ENCODE results near the gene CLEC2L. TPM values are rescaled to one million over a fixed set of nuclear protein-coding genes. Genes with fewer than 3 reads are reported as not detected.

Gene CLEC2L
- total and polyA plus RNA-seq, 2 experiments from 2014 or later: not detected

- ATAC-seq (no peak), DNase-seq (ENCODE audit: low spot score) (no peak)
- Histone ChIP-seq H3K9me2 (ENCODE audit: insufficient read depth) (no peaks in the 10 kb centered on the region), H2AFZ (no peak overlapping the region), H3K27ac (ENCODE audit: low read depth) (no peak overlapping the region), H3K4me1 (ENCODE audit: insufficient read depth) (no peaks in the 10 kb centered on the region), H3K79me2 (replicated peaks; ENCODE audit: insufficient read depth) (no peaks in the 10 kb centered on the region), H3K27me3 (ENCODE audit: insufficient read depth) (no peaks in the 10 kb centered on the region), H3F3A (replicated peaks; ENCODE audit: low read depth) (no peaks in the 10 kb centered on the region), H3K4me2 (no peak overlapping the region), H3K4me3 (no peak overlapping the region), H3K36me3 (ENCODE audit: insufficient read depth) (no peaks in the 10 kb centered on the region), H4K20me1 (replicated peaks; ENCODE audit: insufficient read depth) (no peaks in the 10 kb centered on the region)
- Mint-ChIP-seq H3K27me3 (ENCODE audit: insufficient read depth, low read depth, poor library complexity) (peaks cover 7% of the 10 kb centered on the region), H3K4me1 (no peaks in the 10 kb centered on the region), H3K27ac (no peak overlapping the region), H3K9me3 (no peaks in the 10 kb centered on the region), H3K36me3 (ENCODE audit: low read depth) (no peaks in the 10 kb centered on the region), H3K4me3 (no peak overlapping the region)
- TF ChIP-seq REST (IDR thresholded peaks at IDR 0.05; ENCODE audit: unreplicated experiment): no peak
- TF ChIP-seq JUNB (IDR thresholded peaks at IDR 0.05; ENCODE audit: unreplicated experiment): no peak
- no peak for TF ChIP-seq STAT1 (IDR thresholded peaks at IDR 0.05; ENCODE audit: unreplicated experiment)
- no peak for TF ChIP-seq ZNF462 (CRISPR knock-in tag; IDR thresholded peaks at IDR 0.05)
- TF ChIP-seq ZNF114 (CRISPR knock-in tag; IDR thresholded peaks at IDR 0.05): no peak
- no peak for TF ChIP-seq EZH2 (IDR thresholded peaks at IDR 0.05; ENCODE audit: low read depth, unreplicated experiment)
- no peak for TF ChIP-seq CTCF (conservative IDR thresholded peaks at IDR 0.05; ENCODE audit: low read depth in 2 of 2)
- TF ChIP-seq EZH2phosphoT487 (IDR thresholded peaks at IDR 0.05; ENCODE audit: unreplicated experiment): no peak
- TF ChIP-seq ETS1 (IDR thresholded peaks at IDR 0.05): no peak
- no peak for TF ChIP-seq POLR2AphosphoS5 (IDR thresholded peaks at IDR 0.05; ENCODE audit: low read depth)
- TF ChIP-seq ZNF331 (CRISPR knock-in tag; IDR thresholded peaks at IDR 0.05; ENCODE audit: low read depth): no peak
- no peak for TF ChIP-seq CREB1 (CRISPR knock-in tag; IDR thresholded peaks at IDR 0.05; ENCODE audit: low read depth)
- no peak for TF ChIP-seq NANOG (IDR thresholded peaks at IDR 0.05; ENCODE audit: borderline replicate concordance)
Observed at GRCh38 chr7:139586286-139586685, 62.8 kb downstream of the CLEC2L start.

All from GM23338 (cell line).